ENCODE results near the gene KLRC3.
A peak's percentile ranks its signal among the peaks of the same experiment; 100 is the strongest.

GRCh38 chr12:10366875-10367274 lies 53.5 kb downstream of the KLRC3 start:
- TF ChIP-seq POLR2A (IDR thresholded peaks at IDR 0.05): no peak
- peak in 4 of 5 experiments; percentile 8 to 24 (median 20) for TF ChIP-seq CTCF (IDR thresholded peaks at IDR 0.05)

Measured in transverse colon (tissue), 3 donors.